ENCODE results near the gene SERHL2.

The SERHL2 gene

GRCh38 chr22:42587588-42588175 lies 33.9 kb downstream of the SERHL2 start:
- TF ChIP-seq GATA2 (IDR thresholded peaks at IDR 0.05; ENCODE audit: low read depth, low read length): no peak
- TF ChIP-seq GATA3 (IDR thresholded peaks at IDR 0.05; ENCODE audit: low read depth, low read length): no peak

DNA sequence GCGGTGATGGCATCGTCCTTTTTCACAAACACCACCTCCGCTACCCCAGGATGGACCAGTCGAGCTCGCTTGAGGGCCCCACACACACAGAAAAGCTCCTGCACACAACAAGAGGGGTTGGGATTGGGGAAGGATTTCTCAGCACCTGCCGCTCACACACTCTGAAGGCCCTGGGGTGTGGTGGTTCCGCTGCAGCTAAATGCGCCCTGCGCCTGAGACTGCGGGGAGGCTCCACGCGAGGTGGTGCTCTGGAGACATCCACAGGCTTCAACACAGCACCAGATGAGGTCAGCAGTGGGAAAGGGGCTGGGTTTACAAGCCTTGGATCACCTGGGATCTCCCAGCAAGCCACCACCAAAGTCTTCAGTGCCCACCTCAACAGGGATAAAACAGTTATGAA lies 38.2 kb downstream of the SERHL2 start:
- TF ChIP-seq GATA2 (IDR thresholded peaks at IDR 0.05; ENCODE audit: low read depth, low read length) (no peak), GATA3 (IDR thresholded peaks at IDR 0.05; ENCODE audit: low read depth, low read length) (no peak)

DNA sequence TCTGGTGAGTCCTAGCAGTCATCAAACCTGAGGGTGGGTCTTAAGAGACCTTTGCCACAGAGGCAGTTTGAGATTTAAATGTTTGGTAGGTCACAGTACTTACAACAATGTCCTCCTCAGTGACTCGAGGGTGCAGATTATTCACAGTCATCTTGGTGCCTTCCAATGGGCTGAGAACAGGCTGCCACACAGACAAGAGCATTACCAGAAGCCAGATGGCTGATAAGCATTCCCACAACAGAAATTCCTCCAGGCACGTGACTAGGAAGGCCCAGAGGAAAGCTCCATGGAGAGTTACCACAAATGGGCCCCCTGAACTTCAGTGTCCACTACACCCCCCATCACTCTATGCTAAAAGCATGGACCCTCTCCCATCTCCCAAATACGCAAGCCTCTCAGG lies 41.7 kb downstream of the SERHL2 start:
- TF ChIP-seq GATA2 (IDR thresholded peaks at IDR 0.05; ENCODE audit: low read depth, low read length) (peak; percentile 16; the same call in 1 of the 2 replicates), GATA3 (IDR thresholded peaks at IDR 0.05; ENCODE audit: low read depth, low read length) (no peak)

DNA sequence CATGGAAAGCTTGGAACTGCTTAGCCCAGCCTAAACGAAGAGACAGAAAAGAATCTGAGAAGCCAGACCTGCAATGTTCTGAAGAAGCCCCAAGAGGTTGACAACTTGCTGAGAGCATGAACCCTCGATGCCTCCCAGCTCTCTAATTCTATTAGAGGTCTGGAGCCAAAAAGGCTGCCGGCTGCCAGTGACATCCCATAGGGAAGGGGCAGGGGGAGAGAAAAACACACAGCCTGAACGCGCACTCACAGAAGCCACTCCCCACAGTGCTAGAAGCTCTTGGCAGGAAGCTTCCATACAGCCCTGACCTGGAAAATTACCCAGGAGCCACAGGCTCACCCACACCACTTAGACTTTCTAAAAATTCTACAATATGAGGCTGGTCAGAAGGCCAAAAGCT lies 42.6 kb downstream of the SERHL2 start:
- TF ChIP-seq GATA2 (IDR thresholded peaks at IDR 0.05; ENCODE audit: low read depth, low read length): no peak
- no peak for TF ChIP-seq GATA3 (IDR thresholded peaks at IDR 0.05; ENCODE audit: low read depth, low read length)

- no peak for TF ChIP-seq GATA3 (IDR thresholded peaks at IDR 0.05; ENCODE audit: low read depth, low read length)
- TF ChIP-seq GATA2 (IDR thresholded peaks at IDR 0.05; ENCODE audit: low read depth, low read length): no peak
Observed at GRCh38 chr22:42596863-42597530, 43.2 kb downstream of the SERHL2 start.

- TF ChIP-seq GATA3 (IDR thresholded peaks at IDR 0.05; ENCODE audit: low read depth, low read length) (no peak), GATA2 (IDR thresholded peaks at IDR 0.05; ENCODE audit: low read depth, low read length) (no peak)
Observed at GRCh38 chr22:42601879-42602465, 48.2 kb downstream of the SERHL2 start.

DNA sequence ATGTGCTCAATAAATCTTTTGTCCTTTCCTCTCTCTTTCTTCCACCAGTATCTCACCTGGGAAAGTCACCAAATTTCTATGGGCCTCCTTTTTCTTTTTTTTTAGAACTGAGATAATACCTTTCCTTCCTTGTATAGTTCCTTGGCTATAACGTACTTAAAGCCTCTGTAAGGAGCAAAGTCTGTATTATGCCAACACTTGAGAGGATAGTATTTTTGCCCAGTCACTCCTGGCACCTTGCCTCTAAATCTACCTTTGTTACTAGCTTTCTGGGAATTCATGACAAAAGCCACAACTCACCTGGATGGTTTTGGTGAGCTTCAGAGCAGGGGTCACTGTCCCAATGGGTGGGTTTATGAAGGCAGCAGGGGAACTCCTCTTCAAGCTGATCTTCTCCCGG lies 48.7 kb downstream of the SERHL2 start:
- TF ChIP-seq GATA3 (IDR thresholded peaks at IDR 0.05; ENCODE audit: low read depth, low read length): no peak
- TF ChIP-seq GATA2 (IDR thresholded peaks at IDR 0.05; ENCODE audit: low read depth, low read length): no peak

DNA sequence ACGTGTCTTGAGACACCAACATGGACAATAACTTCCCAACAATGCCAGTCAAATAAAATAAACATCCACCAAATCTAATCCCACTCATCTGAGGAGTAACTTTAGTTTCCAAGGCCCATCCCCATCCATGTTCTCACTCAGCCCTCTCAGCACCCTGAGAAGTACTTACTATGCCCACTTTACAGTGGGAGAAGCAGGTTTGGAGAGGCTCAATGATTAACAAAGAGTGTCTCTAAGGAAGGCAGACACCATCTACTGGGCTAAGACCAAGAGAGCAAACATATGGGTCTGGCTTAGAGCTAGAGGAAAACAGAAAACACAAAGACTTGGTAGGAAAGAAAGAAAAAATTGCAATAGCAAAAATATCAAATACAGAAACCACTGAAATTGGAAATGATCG lies 49.7 kb downstream of the SERHL2 start:
- TF ChIP-seq GATA3 (IDR thresholded peaks at IDR 0.05; ENCODE audit: low read depth, low read length) (no peak), GATA2 (IDR thresholded peaks at IDR 0.05; ENCODE audit: low read depth, low read length) (no peak)

DNA sequence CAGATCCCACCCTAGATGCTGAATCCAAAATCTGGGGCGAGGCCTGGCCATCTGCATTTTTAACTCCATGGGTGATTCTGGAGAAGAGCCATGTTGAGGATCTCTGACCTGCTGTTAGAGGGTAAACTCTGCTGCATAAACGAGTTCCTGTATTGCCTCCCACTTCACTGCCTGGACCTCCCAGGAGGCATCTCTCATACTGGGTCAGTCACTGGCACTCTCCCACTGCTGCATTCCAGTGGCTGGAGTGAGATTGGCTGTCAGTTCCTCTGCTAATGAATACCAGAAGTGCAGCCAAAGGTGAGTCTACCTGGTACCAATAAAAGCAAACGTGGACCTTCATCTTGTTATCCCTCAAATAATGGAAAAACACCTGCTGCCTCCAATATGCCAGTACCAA lies 50.6 kb downstream of the SERHL2 start:
- no peak for TF ChIP-seq GATA2 (IDR thresholded peaks at IDR 0.05; ENCODE audit: low read depth, low read length)
- TF ChIP-seq GATA3 (IDR thresholded peaks at IDR 0.05; ENCODE audit: low read depth, low read length): no peak

DNA sequence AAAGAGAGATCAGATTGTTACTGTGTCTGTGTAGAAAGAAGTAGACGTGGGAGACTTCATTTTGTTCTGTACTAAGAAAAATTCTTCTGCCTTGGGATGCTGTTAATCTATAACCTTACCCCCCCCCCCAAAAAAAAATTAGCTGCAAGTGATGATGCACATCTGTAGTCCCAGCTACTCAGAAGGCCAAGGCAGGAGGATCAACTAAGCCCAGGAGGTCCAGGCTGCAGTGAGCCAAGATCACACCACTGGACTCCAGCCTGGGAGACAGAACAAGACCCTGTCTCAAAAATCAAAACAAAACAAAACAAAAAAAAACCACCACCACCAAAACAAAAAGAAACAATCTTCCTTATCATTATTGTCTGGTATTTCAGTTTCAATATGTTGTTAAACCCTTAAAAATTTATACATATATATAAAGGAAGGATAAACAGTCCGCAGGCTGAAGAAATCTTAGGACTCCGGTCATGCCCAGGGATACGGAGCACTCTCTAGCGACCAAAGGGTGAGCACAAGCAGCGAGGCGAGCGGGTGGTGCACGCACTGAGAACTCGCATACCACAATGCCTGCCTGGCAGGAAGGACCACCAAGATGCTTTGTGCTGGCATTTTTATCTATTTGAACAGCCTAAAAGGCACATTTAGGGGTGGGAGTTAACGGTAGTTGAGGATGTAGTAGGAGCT lies 54.5 kb downstream of the SERHL2 start:
- TF ChIP-seq GATA2 (IDR thresholded peaks at IDR 0.05; ENCODE audit: low read depth, low read length) (no peak), GATA3 (IDR thresholded peaks at IDR 0.05; ENCODE audit: low read depth, low read length) (no peak)

GRCh38 chr22:42608823-42609361 lies 55.1 kb downstream of the SERHL2 start:
- TF ChIP-seq GATA2 (IDR thresholded peaks at IDR 0.05; ENCODE audit: low read depth, low read length) (no peak), GATA3 (IDR thresholded peaks at IDR 0.05; ENCODE audit: low read depth, low read length) (no peak)

- no peak for TF ChIP-seq GATA3 (IDR thresholded peaks at IDR 0.05; ENCODE audit: low read depth, low read length)
- no peak for TF ChIP-seq GATA2 (IDR thresholded peaks at IDR 0.05; ENCODE audit: low read depth, low read length)
Observed at GRCh38 chr22:42610186-42610585, 56.4 kb downstream of the SERHL2 start.

- no peak for TF ChIP-seq GATA2 (IDR thresholded peaks at IDR 0.05; ENCODE audit: low read depth, low read length)
- TF ChIP-seq GATA3 (IDR thresholded peaks at IDR 0.05; ENCODE audit: low read depth, low read length): no peak
Observed at GRCh38 chr22:42611051-42611450, 57.3 kb downstream of the SERHL2 start.

DNA sequence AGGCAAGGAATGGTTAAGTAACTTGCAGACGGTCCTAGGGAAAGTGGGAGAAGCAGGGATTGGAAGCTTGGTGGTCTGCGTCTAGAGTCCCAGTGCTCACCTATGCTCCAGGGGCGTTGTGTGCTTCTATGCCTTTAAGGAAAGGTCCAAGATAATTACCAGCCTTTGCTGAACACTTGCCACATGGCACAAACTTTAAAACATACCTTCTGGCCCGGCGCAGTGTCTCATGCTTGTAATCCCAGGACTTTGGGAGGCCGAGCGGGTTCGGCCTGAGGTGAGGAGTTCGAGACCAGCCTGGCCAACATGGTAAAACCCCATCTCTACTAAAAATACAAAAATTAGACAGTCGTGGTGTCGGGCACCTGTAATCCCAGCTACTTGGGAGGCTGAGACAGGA lies 58.6 kb downstream of the SERHL2 start:
- TF ChIP-seq GATA2 (IDR thresholded peaks at IDR 0.05; ENCODE audit: low read depth, low read length) (no peak), GATA3 (IDR thresholded peaks at IDR 0.05; ENCODE audit: low read depth, low read length) (no peak)
